ENCODE results near the gene ZNF761.
"Not testable (repeated sequence)": the region's sequence is repeated elsewhere in the genome, so short reads cannot be mapped to it uniquely, and the experiment has no call there.

The ZNF761 gene

DNA sequence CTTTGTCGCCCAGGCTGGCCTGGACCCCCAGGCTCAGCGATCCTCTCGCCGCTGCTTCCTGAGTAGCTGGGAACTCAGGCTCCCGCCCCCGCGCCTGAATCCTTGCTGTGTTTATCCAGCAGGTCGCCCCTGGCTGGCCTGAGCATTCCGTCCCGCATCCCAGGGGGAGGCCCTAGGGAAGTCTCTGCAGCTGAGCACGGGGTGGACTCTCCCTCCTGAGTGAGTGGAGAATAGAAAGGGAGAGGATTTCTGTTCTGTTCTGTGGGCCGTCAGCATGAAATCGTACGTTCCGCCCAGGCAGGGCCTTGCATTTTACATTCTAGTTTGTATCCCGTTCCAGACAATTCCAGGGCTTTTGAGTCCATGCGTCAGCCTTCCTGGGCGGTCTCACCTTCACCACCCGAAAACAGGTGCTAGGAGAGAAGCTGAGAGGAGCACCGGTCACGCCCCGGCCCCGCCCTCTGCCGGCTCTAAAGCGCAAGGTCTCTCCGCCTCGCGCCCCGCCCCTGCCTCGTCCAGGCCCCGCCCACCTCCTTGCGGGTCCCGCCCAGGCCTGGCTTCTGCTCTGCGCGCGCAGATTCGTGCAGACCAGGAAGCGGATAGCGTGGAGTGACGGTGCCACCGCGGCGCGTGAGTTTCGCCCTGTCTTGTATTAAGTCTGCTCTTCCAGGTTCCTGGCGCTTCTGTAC is at the start of gene ZNF761:
Gene ZNF761, plus strand, starts transcription at position 586 of the 689 bp plus-strand sequence. CDS start 15,285 bp downstream, outside the sequence.
- DNase-seq = peak; percentile 94 to 98 (median 97)

DNA sequence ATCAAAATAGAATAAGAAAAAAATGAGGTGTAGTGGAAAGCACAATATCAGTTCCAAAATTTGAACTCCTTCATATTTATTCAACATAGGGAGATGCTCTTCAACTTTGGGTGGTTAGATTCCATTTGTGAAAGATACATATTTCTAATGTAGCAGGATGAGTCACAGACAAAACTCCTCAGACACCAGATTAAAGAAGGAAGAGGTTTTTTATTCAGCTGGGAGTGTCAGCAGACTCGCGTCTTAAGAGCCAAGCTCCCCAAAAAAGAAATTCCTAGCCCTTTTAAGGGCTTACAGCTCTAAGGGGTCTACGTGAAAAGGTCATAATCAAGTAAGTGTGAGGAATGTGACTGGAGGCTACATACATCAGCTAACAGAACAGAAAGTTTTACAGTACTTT is 43.6 kb upstream of the ZNF761 start:
- DNase-seq = no peak

DNA sequence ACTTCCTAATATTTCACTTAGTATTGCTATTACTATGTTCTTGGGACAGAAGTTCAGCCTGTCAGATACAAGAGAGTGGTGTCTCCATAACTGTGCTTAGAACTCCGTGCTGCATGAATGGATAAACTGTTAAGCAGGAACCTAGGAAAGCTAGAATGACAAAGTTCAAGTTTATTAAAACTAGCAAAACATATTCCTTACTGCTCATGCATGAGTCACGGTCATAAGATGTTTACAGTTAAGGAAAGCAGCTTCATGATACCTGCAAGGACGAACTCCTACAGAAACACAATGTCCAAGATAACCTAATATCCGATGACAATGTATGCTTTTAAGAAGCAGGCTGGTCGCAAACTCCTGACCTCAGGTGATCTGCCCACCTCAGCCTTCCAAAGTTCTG is 42.9 kb upstream of the ZNF761 start:
- no peak for DNase-seq

DNA sequence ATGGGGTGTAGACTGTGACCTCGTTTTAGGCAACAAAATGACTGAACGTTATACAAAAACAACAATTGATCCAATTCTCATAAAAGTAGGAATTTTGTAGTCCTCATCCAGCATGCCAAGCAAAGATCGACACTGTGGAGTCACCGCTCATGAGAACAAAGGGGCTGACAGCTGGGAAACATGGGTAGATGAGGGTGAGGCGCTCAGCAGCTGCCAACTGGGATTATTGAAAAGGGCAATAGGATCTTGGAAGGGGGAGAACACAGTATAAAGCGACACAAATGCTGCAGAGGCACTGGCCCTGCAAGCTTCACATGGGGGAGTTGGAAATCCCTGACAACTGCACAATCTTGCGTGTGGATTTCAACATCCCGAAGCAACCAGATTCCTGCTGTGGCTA is 42.2 kb upstream of the ZNF761 start:
- DNase-seq = no peak

DNA sequence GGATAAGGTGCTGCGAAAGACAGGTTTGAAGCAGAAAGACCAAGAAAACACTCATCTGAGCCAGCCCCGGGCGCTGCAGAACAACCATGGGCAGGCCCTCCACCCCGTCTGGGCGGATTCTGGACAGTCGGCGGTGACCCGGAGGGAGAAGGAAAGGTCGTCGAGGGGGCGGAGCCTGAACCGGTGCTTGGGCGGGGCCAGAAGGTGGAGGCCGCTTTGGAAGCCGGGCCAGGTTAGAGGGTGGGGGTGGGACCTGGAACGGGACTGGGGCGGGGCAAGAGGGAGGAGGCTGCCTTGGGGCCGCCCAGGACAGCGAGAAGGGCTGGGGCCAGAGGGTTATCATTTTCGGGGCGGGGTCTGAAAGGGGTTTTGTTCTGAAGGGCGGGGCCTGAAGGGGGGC is 41.8 kb upstream of the ZNF761 start:
- no peak for DNase-seq

DNA sequence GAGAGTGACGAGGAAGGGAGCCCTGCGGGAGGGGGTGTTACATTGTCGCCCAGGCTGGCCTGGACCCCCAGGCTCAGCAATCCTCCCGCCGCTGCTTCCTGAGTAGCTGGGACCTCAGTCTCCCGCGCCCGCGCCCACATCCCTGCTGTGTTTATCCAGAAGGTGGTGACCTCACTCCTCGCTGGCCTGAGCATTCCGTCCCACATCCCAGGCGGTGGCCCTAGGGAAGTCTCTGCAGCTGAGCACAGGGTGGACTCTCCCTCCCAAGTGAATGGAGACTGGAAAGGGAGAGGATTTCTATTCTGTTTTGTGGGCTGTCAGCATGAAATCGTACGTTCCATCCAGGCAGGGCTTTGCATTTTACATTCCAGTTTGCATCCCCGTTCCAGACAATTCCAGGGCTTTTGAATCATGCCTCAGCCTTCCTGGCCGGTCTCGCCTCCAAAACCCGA is 37.2 kb upstream of the ZNF761 start:
- DNase-seq = no peak

DNA sequence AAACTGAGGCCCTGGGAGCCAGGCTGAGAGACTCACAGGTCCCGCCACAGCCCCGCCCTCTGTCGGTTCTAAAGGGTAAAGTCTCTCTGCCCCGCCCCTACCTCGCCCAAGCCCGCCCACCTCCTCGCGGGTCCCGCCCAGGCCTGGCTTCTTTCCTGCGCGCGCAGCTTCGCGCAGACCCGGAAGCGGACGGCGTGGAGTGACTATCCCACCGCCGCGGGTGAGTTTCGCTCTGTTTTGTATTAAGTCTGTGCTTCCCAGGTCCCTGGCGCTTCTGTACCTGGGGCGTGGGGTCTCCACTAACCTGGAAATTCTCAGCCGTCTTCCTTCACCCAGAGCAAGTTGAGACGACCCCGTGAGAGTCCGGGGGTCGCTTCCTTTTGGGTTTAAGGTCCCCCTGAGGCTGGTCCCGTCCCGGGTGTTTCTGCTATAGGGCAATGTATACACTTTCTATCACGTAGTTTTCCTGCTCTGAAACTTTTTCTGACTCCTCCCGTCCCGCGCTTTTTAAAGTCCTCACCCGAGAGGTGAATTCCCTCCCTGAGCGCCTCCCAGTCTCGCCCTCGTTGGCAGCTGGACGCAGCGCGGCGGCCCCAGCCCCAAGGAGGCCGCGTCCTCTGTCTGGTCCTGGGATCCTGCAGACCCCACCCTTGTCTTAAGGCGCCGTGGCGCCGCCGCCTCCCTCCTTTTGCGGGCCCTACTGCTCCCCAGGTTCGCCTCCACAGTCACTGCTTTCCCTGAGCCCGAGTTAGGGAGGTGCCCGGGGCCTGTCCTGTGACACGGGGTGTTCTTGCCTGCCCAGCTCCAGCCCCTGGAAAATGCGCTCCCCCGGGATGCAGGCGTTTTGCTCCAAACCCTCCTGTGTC is 36.6 kb upstream of the ZNF761 start, which contains the start of gene ZNF765:
Gene ZNF765, plus strand, starts transcription at position 176 of the 866 bp plus-strand sequence. CDS start 2,867 bp downstream, outside the sequence.
- peak; percentile 90 to 98 (median 94) for DNase-seq

DNA sequence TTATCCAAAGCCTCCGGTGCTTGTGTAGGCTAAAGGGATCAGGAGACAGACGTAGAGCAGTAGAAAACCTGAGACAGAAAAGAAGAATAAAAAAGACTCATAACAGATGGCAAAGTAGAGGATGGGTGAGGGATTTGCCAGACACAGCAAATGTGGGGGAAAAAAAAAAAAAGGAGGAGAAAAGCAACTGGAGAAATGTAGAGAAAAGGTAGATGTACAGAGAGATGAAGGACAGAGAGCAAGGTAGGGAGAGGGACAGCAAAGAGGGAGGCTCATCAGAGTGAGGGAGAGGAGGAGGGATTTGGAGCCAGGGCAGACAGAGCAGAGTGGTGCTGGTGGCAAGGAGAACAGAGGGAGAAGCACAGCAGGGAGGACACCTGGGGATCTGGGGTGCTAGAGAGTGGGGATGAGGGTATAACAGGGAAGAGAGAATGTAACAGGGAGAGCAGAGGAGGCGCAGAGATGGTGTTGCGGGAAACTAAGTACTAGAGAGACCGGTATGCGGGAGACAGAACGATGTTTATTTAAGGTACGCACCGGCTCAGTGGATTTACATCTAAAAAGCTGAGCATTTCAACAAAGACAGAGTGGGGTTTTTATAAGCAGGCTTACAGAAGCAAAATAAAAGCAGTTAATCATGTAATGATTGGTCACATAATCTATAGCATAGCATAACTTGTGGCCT is 35.8 kb upstream of the ZNF761 start:
- DNase-seq = not testable (repeated sequence)

DNA sequence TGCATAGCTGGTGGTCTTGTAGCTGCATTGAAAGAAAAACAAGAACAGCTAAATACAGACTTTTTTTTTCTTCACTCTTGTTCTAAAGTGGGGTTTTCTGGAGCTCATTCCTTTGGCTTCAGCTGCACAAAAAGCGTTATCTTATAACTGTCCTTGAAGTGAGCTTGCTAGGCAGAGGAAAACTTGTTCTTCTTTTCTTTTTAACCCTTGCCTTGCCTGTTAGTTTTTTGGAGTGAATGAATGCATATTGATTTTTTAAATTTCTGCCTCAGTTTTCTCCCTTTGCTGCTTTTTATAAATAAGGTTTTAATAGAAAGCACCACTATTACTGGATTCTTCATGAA is 35.3 kb upstream of the ZNF761 start:
- DNase-seq = no peak

DNA sequence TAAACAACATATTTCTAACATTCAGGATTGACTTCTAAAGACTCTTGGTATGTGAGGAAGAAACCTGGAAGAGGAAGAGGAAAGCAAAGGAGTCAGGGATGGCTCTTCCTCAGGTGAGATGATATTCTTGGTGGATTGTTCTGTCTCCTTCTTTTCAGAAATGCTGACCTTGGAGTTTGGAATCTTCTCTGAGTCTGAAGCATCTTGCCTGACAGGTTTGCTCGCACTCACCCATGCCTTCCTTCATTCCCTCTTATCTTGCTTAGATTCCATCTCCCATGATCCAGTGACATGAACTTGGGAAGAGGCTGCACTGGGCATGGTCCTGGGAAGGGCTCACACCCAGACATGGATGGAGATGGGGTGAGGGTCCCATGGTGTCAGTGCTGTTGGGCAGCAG is 33.9 kb upstream of the ZNF761 start:
- DNase-seq = not testable (repeated sequence)

DNA sequence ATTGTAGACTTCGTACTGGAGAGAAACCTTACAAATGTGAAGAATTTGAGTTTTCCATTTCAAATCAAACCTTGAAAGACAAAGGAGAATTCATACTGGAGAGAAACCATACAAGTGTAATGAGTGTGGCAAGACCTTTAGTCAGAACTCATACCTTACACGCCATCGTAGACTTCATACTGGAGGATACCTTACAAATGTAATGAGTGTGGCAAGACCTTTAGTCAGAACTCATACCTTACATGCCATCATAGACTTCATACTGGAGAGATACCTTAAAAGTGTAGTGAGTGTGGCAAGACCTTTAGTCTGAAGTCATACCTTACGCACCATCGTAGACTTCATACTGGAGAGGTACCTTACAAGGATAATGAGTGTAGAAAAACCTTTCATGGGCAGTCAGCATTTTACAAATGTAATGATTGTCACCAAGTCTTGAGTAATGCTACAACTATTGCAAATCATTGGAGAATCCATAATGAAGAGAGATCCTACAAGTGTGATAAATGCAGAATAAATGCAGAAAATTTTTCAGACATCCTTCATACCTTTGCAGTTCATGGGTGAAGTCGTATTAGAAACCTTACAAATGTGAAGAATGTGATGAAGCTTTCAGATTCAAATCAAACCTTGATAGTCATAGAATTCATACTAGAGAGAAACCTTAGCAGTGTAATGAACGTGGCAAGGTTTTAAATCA is 22.1 kb upstream of the ZNF761 start:
- no peak for DNase-seq

DNA sequence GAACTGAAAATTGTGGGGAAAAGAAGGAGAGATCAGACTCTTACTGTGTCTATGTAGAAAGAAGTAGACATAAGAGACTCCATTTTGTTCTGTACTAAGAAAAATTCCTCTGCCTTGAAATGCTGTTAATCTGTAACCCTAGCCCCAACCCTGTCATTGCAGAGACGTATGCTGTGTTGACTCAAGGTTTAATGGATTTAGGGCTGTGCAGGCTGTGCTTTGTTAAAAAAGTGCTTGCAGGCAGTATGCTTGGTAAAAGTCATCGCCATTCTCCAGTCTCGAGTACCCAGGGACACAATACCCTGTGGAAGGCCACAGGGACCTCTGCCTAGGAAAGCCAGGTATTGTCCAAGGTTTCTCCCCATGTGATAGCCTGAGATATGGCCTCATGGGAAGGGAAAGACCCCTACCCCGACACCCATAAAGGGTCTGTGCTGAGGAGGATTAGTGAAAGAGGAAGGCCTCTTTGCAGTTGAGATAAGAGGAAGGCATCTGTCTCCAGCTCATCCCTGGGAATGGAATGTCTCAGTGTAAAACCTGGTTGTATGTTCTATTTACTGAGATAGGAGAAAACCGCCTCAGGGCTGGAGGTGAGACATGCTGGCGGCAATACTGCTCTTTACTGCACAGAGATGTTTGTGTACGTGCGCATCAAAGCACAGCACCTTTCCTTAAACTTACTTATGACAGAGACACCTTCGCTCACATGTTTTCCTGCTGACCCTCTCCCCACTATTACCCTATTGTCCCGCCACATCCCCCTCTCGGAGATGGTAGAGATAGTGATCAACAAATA is 11.1 kb upstream of the ZNF761 start:
- DNase-seq = not testable (repeated sequence)

DNA sequence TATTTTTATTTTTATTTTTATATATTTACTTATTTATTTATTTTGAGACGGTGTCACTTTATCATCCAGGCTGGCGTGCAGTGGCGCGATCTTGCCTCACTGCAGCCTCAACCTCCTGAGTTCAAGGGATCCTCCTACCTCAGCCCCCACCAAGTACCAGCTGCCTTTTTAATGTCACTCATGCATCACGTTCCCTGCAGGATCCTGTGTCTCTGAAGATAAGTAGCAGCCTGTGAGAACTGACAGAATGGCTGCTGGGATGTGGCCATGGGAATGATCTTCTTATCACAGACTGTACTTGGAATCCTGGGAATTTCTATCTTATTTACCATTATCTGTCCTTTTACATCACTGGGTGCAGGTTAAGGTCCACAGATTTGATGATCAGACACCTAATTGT is 9.2 kb upstream of the ZNF761 start:
- no peak for DNase-seq

DNA sequence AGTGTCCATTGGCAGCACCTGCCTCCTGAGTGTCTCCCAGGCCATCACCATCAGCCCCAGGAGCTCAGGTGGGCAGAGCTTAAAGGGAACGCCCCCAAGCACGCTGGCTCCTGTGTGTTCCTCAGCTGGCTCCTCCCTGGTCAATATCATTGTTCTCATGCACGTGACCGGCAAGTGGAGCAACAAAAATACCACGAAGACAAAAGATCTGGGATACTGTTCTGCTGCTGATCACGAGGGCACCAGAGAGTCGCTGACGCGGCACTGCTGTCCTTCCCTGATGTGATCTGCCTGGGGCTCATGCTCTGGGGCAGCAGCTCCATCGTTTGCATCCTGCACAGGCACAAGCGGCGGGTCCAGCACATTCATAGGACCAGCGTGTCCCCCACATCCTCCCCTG is 8.7 kb upstream of the ZNF761 start:
- not testable (repeated sequence) for DNase-seq

DNA sequence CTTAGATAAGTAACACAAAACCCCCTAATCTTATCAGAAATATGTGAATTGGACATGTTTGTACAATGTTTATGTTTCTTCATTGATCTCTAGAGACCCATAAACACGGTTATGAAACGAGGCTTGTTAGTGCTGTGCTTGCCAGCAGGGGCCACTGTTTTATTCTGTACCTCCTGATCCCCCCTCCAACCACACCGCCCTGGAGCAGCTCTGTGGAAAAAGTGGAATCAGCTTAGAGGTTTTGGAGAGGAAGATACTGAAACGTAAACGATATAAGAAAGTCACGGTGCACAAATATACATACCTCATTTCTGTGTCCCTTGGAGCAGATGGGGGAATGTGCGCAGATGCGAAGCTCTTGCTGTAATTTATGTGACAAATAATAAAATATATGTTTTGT is 8.1 kb upstream of the ZNF761 start:
- not testable (repeated sequence) for DNase-seq

DNA sequence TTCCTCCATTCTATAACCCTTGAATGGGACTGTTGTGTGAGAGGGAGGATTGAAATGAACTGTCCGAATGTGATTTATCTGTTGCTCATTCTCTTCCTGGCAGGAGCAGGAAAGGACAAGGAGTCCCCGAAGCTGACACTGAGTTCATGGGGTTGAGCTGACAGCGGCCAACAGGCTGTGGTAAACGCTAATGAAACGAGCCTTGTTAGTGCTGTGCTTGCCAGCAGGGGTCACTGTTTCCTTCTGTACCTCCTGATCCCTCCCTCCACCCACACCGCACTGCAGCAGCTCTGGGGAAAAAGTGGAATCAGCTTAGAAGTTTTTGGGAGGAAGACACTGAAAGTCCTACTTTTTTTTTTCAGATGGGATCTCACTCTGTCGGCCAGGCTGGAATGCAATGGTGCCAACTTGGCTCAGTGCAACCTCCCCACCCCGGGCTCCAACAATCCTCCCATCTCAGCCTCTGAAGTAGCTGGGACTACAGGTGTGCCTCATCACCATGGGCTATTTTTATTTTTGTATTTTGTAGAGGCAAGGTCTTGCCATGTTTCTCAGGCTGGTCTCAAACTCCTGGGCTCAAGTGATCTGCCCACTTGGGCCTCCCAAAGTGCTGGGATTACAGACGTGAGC is 6.7 kb upstream of the ZNF761 start:
- DNase-seq = peak; percentile 27 to 67 (median 52)

DNA sequence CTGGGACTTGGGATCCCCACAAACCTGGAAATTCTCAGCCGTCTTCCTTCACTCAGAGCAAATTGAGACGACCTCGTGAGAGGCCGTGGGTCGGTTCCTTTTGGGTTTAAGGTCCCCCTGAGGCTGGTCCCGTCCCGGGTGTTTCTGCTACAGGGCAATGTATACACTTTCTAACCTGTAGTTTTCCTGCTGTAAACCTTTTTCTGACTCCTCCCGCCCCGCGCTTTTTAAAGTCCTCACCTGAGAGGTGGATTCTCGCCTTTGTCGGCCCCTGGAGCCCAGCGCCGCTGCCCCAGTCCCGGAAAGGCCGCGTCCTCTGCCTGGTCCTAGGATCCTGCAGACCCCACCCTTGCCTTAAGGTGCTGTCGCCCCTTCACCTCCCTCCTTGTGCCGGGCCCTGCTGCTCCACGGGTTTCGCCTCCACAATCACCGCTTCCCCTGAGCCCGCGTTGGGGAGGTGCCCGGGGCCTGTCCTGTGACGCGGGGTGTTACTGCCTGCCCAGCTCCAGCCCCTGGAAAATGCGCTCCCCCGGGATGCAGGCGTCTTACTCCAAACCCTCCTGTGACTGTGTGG is 391 bp downstream of the ZNF761 start:
- DNase-seq = peak in 3 of 6 experiments; percentile 14 to 54 (median 26)

DNA sequence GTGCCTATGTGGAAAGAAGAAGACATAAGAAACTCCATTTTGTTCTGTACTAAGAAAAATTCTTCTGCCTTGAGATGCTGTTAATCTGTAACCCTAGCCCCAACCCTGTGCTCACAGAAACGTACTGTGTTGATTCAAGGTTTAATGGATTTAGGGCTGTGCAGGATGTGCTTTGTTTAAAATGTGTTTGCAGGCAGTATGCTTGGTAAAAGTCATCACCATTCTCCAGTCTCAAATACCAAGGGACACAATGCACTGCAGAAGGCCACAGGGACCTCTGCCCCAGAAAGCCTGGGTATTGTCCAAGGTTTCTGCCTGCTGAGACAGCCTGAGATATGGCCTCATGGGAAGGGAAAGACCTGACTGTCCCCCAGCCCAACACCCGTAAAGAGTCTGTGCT is 12.0 kb downstream of the ZNF761 start:
- DNase-seq = not testable (repeated sequence)

DNA sequence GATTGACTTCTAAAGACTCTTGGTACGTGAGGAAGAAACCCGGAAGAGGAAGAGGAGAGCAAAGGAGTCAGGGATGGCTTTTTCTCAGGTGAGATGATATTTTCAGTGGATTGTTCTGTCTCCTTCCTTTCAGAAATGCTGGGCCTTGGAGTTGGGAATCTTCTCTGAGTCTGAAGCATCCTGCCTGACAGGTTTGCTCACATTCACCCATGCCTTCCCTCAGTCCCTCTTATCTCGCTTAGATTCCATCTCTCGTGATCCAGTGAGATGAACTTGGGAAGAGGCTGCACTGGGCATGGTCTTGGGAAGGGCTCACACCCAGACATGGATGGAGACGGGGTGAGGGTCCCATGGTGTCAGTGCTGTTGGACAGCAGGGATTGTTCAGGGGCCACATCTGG is 15.4 kb downstream of the ZNF761 start:
- not testable (repeated sequence) for DNase-seq

DNA sequence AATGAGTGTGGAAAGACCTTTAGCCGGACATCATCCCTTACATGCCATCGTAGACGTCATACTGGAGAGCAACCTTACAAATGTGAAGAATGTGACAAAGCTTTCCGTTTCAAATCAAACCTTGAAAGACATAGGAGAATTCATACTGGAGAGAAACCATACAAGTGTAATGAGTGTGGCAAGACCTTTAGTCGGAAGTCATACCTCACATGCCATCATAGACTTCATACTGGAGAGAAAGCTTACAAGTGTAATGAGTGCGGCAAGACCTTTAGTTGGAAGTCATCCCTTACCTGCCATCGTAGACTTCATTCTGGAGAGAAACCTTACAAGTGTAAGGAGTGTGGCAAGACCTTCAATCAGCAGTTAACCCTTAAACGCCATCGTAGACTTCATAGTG is 24.0 kb downstream of the ZNF761 start:
- DNase-seq = no peak

DNA sequence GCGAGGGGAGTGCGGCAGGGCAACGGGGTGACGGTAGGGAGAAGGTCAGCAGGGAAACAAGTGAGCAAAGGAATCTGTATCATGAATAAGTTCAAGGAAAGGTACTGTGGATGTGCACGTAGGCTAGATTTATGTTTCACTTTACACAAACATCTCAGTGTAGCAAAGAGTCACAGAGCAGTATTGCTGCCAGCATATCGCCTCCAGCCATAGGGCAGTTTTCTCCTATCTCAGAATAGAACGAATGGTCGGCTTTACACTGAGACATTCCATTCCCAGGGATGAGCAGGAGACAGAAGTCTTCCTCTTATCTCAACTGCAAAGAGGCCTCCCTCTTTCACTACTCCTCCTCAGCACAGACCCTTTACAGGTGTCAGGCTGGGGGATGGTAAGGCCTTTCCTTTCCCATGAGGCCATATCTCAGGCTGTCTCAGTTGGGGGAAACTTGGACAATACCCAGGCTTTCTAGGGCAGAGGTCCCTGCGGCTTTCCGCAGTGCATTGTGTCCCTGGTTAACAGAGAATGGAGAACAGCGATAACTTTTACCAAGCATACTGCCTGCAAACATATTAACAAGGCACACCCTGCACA is 28.4 kb downstream of the ZNF761 start:
- DNase-seq = not testable (repeated sequence)

Measured in stimulated activated naive CD4-positive, alpha-beta T cell (primary cell).